Caki2 (cell line): ENCODE measurements around the gene MST1. TPM values are rescaled to one million over a fixed set of nuclear protein-coding genes. Genes with fewer than 3 reads are reported as not detected.
A peak's percentile ranks its signal among the peaks of the same experiment; 100 is the strongest.

Source experiments
- DNase-seq: peaks from one replicate; pipeline ENCODE4 v3.0.0-alpha.2; 2015; ENCODE audit warnings: low read depth
- in situ Hi-C: cut with HindIII; loops from 2 replicates; pipeline ENCODE4 v1.10.0; 2016; ENCODE audit warnings: low sequenced_read_pairs, low pct_unique_long_range_greater_than_20kb, mixed read lengths
- total RNA-seq: library from RNA; depleted of rRNA; stranded (reverse); fragments of >200 nt; shearing (Covaris generic); gene quantifications from 2 replicates; pipeline ENCODE4 v1.2.3, GENCODE V29; 2014; ENCODE audit warnings: low replicate concordance; rRNA removed

MST1 gene
- 1.7 TPM in 2 replicates for total RNA-seq

DNA sequence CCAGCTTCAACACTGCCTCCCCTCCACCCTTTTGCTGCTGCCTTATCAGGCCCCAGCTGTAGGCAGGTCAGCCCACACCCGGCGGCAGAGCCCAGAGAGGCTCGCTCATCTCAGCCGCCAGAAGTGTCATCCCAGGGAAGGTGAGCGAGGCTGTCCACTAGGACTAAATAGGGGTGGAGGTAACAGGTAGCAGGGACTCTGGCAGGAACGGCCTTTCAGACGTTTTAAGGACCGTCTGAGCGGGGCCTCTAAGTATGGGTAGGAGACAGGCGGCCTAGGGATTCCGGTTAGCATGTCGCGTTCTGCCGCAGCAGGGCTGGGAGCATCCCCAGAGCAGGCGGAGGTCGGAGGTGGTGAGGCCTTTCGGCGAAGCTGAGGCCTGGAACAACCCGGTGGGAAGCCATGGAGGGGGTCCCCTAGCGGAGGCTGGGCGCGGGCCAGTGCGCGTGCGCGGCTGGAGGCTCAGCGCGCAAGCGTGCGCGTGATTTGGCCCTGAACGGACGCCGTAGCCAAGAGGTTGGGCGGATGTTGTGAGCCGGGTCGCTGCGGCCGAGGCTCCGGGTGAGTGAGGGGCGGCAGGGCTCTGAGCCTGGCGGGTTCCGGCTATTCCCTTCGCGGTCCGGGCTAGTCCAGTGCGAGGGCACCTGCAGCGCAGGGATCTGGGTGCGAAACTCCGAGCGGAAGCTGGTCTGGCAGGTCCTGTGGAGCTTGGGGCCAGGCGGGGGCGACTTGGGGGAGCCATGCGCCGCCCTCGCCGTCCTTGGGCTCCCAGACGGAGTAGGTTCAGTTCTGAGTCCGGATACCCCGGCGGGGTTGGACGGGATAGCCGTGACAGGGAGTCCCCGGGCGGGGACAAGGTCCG is at the start of gene MST1, which contains the start of gene RNF123:
Gene MST1, minus strand, starts transcription at position 429 of the 862 bp plus-strand sequence. CDS start 783 bp downstream, outside the sequence.
Gene RNF123, plus strand, starts transcription at position 512 of the 862 bp plus-strand sequence. CDS start 1,609 bp downstream, outside the sequence.
- DNase-seq, result peak; percentile 71
- in situ Hi-C loops, result no loop called here

GRCh38 chr3:49738067-49738713 is 48.9 kb upstream of the MST1 start:
- in situ Hi-C loops, result no loop called here
- DNase-seq, result no peak

- DNase-seq, result no peak
- in situ Hi-C loops, result no loop called here
Observed at GRCh38 chr3:49734752-49735151, 45.5 kb upstream of the MST1 start.

DNA sequence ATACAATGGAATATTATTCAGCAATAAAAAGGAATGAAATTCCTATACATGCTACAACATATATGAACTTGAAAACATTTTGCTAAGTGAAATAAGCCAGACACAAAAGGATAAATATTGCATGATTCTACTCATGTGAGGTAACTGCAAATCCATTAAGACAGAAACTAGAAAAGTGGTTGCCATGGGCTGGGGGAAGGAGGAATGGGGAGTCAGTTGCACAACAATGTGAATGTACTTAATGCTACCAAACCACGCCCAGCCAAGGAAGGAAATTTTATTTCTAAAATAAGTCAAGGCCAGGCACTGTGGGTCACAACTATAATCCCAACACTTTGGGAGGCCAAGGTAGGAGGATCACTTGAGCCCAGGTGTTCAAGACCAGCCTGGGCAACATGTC is 44.3 kb upstream of the MST1 start:
- no peak for DNase-seq
- in situ Hi-C loops, result no loop called here

- in situ Hi-C loops, result no loop called here
- DNase-seq, result no peak
Observed at GRCh38 chr3:49732597-49732996, 43.3 kb upstream of the MST1 start.

GRCh38 chr3:49729966-49730609 is 40.8 kb upstream of the MST1 start:
- in situ Hi-C loops, result no loop called here
- DNase-seq, result no peak

- in situ Hi-C loops, result no loop called here
- no peak for DNase-seq
Observed at GRCh38 chr3:49727924-49728361, 38.7 kb upstream of the MST1 start.

DNA sequence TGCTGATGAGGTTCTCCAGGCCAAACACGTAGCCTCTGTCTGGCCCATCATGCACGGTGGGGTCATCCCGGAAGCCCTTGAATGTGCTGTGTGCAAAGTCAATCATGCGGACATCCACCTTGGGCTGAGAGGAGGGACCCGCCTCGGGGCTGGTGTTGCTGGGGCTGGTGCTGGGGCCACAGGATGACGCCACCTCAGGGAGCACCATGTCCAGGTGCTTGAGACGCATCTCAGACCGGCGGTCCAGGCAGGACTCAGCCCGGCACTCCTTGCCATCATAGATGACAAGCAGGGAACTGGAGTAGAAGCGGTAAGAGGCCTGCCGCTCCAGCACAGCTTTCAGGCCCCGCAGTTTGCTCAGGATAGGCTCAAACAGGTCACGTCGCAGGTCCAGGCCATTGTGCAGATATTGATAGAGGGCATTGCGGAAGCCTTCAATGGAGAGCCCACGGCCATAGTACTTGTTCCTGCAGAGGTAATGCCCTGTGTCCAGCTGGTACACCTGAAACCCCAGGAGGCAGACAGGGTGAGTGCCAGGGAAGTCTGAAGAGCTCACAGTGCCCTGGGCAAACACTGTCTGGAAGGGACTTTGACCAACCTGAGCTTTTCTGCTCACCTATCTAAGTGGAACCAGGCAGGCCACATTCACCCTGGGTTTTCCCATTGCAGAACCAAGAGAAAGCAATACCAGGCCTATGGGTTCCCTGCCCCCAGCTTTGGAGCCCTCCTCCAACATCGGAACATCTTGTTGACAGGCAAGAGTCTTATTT is 38.1 kb upstream of the MST1 start:
- DNase-seq, result no peak
- in situ Hi-C loops, result no loop called here

DNA sequence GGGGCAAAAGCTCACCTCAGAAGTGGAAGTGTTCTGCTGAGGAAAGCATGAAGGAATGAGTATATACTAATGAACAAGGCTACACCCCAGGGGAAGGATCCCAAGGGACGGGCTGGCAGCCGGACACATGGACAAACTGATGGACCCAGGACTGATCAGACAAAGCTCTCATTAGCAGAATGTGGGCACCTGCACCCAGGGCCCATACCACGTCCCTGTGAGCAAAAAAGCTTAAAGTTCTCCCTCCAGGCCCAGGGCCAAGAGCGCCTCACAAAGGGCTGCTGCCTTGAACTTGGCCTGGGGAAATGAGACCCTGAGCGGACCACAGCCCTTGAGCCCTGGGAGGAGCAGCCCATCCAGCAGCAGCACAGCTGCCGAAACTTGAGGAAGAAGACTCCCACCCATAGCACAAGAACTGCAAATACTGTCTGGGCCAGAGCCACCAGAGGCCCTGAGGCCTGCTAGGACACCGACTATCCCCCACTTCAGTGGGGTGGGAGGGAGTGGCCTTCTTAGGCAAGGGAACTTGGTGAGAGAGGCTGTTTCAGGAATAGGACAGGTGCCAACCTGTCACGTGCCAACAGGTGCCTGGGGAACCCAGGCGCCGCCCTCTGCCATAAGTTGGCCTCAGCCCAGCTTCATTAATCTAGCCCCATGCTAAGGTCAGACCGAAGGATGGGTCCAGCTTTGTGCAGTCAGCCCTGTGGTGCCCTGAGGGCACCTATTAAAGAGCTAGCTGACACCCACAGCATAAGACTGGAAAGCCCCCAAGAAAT is 36.8 kb upstream of the MST1 start:
- in situ Hi-C loops, result no loop called here
- DNase-seq, result no peak

GRCh38 chr3:49724586-49724985 is 35.3 kb upstream of the MST1 start:
- in situ Hi-C loops, result no loop called here
- no peak for DNase-seq

DNA sequence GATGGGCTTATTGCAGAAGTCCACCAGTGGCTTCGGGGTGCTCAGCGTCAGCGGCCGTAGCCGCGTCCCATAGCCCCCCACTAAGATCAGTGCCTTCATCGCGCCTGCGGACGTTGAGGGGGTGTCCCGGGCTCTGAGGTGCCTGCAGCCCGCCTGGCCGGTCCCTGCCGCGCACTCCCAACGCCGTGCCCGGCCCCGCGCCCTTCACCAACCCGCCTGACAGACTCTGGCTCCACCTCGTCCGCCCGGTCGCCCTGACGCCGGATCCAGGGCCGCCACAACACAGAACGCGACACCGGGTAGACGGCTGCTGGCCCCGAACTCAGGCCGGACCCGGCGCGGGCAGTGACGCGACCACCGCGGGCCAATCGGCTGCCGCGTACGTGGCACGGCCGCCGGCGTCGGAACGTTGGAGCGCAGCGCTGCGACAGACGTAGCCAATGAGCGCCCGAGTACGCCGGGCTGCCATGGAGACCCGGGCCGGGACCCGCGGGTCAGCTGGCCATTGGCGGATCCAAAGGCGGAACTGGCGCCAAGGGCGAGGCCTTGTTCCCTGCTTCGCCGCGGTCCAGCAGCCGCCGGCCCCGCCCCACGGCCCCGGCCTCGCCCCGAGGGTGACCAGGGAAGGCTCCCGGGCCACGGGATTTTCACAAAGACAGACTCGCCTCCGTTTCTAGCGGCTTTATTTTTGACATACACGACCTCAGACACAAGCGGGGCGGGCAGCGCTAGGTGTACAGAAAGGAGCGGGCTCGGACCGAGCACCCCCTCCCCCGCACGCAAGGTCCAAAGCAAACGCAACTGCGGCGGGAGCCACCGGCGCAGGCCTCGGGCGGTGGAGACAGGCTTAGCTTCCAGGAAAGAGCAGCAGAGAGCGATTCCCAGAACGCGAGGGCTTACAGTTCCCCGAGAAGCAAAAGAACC is 34.6 kb upstream of the MST1 start, which contains the start of gene GMPPB:
Gene GMPPB, minus strand, starts transcription at position 324 of the 924 bp plus-strand sequence. Its CDS starts 225 bp downstream, at position 99.
- peak; percentile 89 for DNase-seq
- in situ Hi-C loops, result no loop called here

- in situ Hi-C loops, result no loop called here
- peak; percentile 57 for DNase-seq
Observed at GRCh38 chr3:49723296-49723627, 34.0 kb upstream of the MST1 start.

GRCh38 chr3:49722896-49723295 is 33.6 kb upstream of the MST1 start:
- no peak for DNase-seq
- in situ Hi-C loops, result no loop called here

GRCh38 chr3:49721896-49722781 is 32.9 kb upstream of the MST1 start:
- DNase-seq, result no peak
- in situ Hi-C loops, result no loop called here

DNA sequence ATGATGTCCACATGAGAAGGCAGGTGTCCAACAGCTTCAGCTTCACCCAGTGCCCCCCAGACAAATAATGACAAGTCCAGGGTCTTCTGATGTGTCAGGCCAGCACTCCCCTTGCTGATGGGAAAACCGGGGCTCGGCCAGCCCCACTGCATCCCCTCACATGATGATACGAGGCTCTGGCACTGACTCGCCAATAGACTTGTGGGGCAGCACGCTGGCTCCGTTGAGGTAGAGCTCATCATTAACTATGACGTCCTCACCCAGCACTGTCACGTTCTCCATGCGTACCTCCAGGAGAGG is 32.3 kb upstream of the MST1 start:
- DNase-seq, result no peak
- in situ Hi-C loops, result no loop called here
